ENCODE results near the gene IRF2.
"Not testable (repeated sequence)": the region's sequence is repeated elsewhere in the genome, so short reads cannot be mapped to it uniquely, and the experiment has no call there.

Gene IRF2

DNA sequence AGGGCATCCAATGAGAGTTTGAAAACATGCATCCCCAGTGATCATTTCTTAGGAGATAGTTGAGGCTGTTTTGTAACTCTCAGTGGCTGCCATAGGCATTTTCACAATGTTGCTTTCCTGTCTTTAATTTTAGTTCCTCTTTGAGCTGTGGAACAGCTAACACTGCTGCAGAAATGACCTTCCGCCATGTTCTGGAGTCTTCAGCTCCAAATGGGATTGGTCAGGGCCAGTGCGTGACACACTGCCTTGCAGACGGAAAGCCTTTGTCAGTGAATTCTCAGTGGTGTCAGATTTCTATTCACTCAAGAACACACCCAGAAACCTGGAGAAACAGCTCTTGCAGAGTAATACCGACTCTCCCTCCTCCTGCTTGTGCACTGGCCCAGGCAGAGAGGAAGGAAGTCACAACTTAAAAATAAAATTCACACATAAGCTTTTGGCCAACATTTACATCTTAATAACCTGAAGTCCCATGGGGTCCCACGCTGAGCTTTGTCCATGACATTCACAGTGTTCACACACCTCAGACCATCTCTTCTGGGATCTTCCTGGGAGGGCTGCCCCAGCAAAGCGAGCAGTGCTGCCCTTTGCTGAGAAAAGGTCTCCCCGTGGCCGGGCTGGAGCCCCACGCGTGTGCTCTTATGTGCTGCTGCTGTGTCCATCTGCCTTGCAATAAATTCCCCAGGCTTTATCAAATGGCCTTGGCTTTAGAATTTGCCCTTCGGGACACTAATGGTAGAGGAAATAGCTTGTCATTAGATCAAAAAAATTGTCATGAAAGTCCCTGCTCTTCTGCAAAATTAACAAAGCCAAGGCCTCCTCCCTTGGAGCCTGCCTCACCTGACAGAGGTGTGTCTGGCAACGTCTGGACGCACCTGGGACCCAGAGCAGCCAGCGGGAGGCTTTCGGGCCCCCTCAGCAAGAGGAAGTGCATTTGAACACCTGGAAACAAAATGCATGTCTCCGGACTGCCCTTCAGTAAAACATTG lies 126.8 kb downstream of the IRF2 start:
- peak overlapping the region; percentile 30 for H3K4me3 ChIP-seq (ENCODE audit: low read length)
- peak; percentile 91 for DNase-seq
- H3K4me2 ChIP-seq (ENCODE audit: low read depth, low read length) = peak overlapping the region; percentile 79
- TF ChIP-seq EZH2phosphoT487 (IDR thresholded peaks at IDR 0.05; ENCODE audit: low read length) (no peak), EZH2 (optimal IDR thresholded peaks at IDR 0.05; ENCODE audit: low read depth, low read length) (no peak)
- TF ChIP-seq, protein P1, sequence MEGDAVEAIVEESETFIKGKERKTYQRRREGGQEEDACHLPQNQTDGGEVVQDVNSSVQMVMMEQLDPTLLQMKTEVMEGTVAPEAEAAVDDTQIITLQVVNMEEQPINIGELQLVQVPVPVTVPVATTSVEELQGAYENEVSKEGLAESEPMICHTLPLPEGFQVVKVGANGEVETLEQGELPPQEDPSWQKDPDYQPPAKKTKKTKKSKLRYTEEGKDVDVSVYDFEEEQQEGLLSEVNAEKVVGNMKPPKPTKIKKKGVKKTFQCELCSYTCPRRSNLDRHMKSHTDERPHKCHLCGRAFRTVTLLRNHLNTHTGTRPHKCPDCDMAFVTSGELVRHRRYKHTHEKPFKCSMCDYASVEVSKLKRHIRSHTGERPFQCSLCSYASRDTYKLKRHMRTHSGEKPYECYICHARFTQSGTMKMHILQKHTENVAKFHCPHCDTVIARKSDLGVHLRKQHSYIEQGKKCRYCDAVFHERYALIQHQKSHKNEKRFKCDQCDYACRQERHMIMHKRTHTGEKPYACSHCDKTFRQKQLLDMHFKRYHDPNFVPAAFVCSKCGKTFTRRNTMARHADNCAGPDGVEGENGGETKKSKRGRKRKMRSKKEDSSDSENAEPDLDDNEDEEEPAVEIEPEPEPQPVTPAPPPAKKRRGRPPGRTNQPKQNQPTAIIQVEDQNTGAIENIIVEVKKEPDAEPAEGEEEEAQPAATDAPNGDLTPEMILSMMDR (IDR thresholded peaks at IDR 0.05; ENCODE audit: low read length) = no peak
- H3K36me3 ChIP-seq (replicated peaks; ENCODE audit: insufficient read depth, low read length) = no peaks in the 10 kb centered on the region
- H3K9ac ChIP-seq (ENCODE audit: low read length) = peak overlapping the region; percentile 82
- H3K9me2 ChIP-seq (replicated peaks; ENCODE audit: insufficient read depth, low read length) = no peaks in the 10 kb centered on the region
- H2AFZ ChIP-seq (ENCODE audit: low read length) = peak overlapping the region; percentile 32
- peaks cover 54% of the 10 kb centered on the region for H3K4me1 ChIP-seq (ENCODE audit: low read length)
- no peaks in the 10 kb centered on the region for H3K27me3 ChIP-seq (replicated peaks; ENCODE audit: insufficient read depth, low read length)
- H3K27ac ChIP-seq (ENCODE audit: low read length) = peak overlapping the region; percentile 97
- no peaks in the 10 kb centered on the region for H3K79me2 ChIP-seq (ENCODE audit: low read length)
- no peaks in the 10 kb centered on the region for H3K9me3 ChIP-seq (replicated peaks; ENCODE audit: insufficient read depth, low read length)
- H3F3A ChIP-seq (ENCODE audit: insufficient read depth, low read length) = peaks cover 53% of the 10 kb centered on the region
- H4K20me1 ChIP-seq (ENCODE audit: insufficient read depth, low read length) = no peaks in the 10 kb centered on the region

GRCh38 chr4:184346682-184347081 lies 127.7 kb downstream of the IRF2 start:
- no peaks in the 10 kb centered on the region for H3K9me2 ChIP-seq (replicated peaks; ENCODE audit: insufficient read depth, low read length)
- peak overlapping the region; percentile 30; the same call in 1 of the 2 replicates for H3K4me3 ChIP-seq (ENCODE audit: low read length)
- DNase-seq = no peak
- H4K20me1 ChIP-seq (ENCODE audit: insufficient read depth, low read length) = no peaks in the 10 kb centered on the region
- peak overlapping the region; percentile 10; the same call in 1 of the 2 replicates for H2AFZ ChIP-seq (ENCODE audit: low read length)
- H3K9ac ChIP-seq (ENCODE audit: low read length) = peak overlapping the region; percentile 82
- no peaks in the 10 kb centered on the region for H3K9me3 ChIP-seq (replicated peaks; ENCODE audit: insufficient read depth, low read length)
- H3F3A ChIP-seq (ENCODE audit: insufficient read depth, low read length) = peaks cover 53% of the 10 kb centered on the region
- peaks cover 54% of the 10 kb centered on the region for H3K4me1 ChIP-seq (ENCODE audit: low read length)
- H3K27ac ChIP-seq (ENCODE audit: low read length) = peak overlapping the region; percentile 97
- peak overlapping the region; percentile 79 for H3K4me2 ChIP-seq (ENCODE audit: low read depth, low read length)
- H3K27me3 ChIP-seq (replicated peaks; ENCODE audit: insufficient read depth, low read length) = no peaks in the 10 kb centered on the region
- no peaks in the 10 kb centered on the region for H3K79me2 ChIP-seq (ENCODE audit: low read length)
- no peaks in the 10 kb centered on the region for H3K36me3 ChIP-seq (replicated peaks; ENCODE audit: insufficient read depth, low read length)
- TF ChIP-seq EZH2phosphoT487 (IDR thresholded peaks at IDR 0.05; ENCODE audit: low read length) (no peak), EZH2 (optimal IDR thresholded peaks at IDR 0.05; ENCODE audit: low read depth, low read length) (no peak)
- TF ChIP-seq, protein P1 (IDR thresholded peaks at IDR 0.05; ENCODE audit: low read length) = no peak

DNA sequence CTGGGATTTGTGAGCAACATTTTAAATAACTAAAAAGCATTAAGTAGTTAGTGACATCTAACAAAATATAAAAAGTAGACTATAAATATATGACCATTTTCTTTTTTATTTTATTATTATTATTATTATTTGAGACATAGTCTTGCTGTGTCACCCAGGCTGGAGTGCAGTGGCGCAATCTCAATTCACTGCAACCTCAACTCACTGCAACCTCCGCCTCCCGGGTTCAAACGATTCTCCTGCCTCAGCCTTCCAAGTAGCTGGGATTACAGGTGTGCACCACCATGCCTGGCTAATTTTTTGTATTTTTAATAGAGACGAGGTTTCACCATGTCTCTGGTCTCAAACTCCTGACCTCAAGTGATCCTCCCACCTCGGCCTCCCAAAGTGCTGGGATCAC lies 128.1 kb downstream of the IRF2 start:
- H3K9me2 ChIP-seq (replicated peaks; ENCODE audit: insufficient read depth, low read length); H3K36me3 ChIP-seq (replicated peaks; ENCODE audit: insufficient read depth, low read length); H4K20me1 ChIP-seq (ENCODE audit: insufficient read depth, low read length); H3K79me2 ChIP-seq (ENCODE audit: low read length); H2AFZ ChIP-seq (ENCODE audit: low read length); H3K27me3 ChIP-seq (replicated peaks; ENCODE audit: insufficient read depth, low read length); DNase-seq; H3K4me3 ChIP-seq (ENCODE audit: low read length); H3K9me3 ChIP-seq (replicated peaks; ENCODE audit: insufficient read depth, low read length): not testable (repeated sequence)
- Histone ChIP-seq H3K4me2 (ENCODE audit: low read depth, low read length) (peak overlapping the region; percentile 79; the same call in 1 of the 2 replicates), H3K4me1 (ENCODE audit: low read length) (peaks cover 54% of the 10 kb centered on the region), H3K27ac (ENCODE audit: low read length) (peak overlapping the region; percentile 97; the same call in 1 of the 2 replicates), H3K9ac (ENCODE audit: low read length) (peak overlapping the region; percentile 82; the same call in 1 of the 2 replicates), H3F3A (ENCODE audit: insufficient read depth, low read length) (peaks cover 53% of the 10 kb centered on the region)
